ENCODE data around the gene SCPEP1. TPM values are rescaled to one million over a fixed set of nuclear protein-coding genes. Genes with fewer than 3 reads are reported as not detected.

SCPEP1 gene
- total and polyA plus RNA-seq, 2 experiments from 2014 or later, result 36.0 to 42.0 TPM

- Histone ChIP-seq H3F3A (ENCODE audit: insufficient read depth) (no peaks in the 10 kb centered on the region), H3K4me2 (ENCODE audit: unreplicated experiment) (no peak overlapping the region), H3K79me2 (ENCODE audit: insufficient read depth) (no peaks in the 10 kb centered on the region), H3K9me2 (ENCODE audit: insufficient read depth) (no peaks in the 10 kb centered on the region), H3K36me3 (ENCODE audit: low read depth) (no peaks in the 10 kb centered on the region), H3K4me1 (ENCODE audit: insufficient read depth) (no peaks in the 10 kb centered on the region), H3K9me3 (ENCODE audit: low read depth) (no peaks in the 10 kb centered on the region), H2AFZ (no peak overlapping the region), H3K4me3 (no peak overlapping the region), H3K27me3 (replicated peaks; ENCODE audit: insufficient read depth) (0 out of 2 replicates have a peak, but pooled peaks cover 9% of the 10 kb centered on the region), H3K9ac (no peak overlapping the region), H4K20me1 (ENCODE audit: insufficient read depth) (no peaks in the 10 kb centered on the region), H3K27ac (no peak overlapping the region)
- WGBS, 2 experiments (ENCODE audit: low coverage in 1 of 2, low lambda C conversion rate in 2 of 2, missing lambda C conversion rate in 2 of 2), result 42 to 47% methylated on average over 3 of the region's 3 CpGs
- in situ Hi-C loops (cut with MboI), result no loop called here
- no peak for TF ChIP-seq EZH2phosphoT487 (IDR thresholded peaks at IDR 0.05; ENCODE audit: insufficient read depth, low read depth)
- TF ChIP-seq EZH2 (IDR thresholded peaks at IDR 0.05; ENCODE audit: insufficient read depth, poor library complexity, severe bottlenecking), result no peak
- DNase-seq, result no peak
Observed at GRCh38 chr17:57016764-57017116, 38.8 kb downstream of the SCPEP1 start.

- Histone ChIP-seq H3K4me2 (ENCODE audit: unreplicated experiment) (no peak overlapping the region), H3K9ac (no peak overlapping the region), H3K9me2 (ENCODE audit: insufficient read depth) (no peaks in the 10 kb centered on the region), H2AFZ (no peak overlapping the region), H3K27me3 (replicated peaks; ENCODE audit: insufficient read depth) (0 out of 2 replicates have a peak, but pooled peaks cover 9% of the 10 kb centered on the region), H3F3A (ENCODE audit: insufficient read depth) (no peaks in the 10 kb centered on the region), H4K20me1 (ENCODE audit: insufficient read depth) (no peaks in the 10 kb centered on the region), H3K36me3 (ENCODE audit: low read depth) (no peaks in the 10 kb centered on the region), H3K9me3 (ENCODE audit: low read depth) (no peaks in the 10 kb centered on the region), H3K27ac (no peak overlapping the region), H3K4me1 (ENCODE audit: insufficient read depth) (no peaks in the 10 kb centered on the region), H3K4me3 (no peak overlapping the region), H3K79me2 (ENCODE audit: insufficient read depth) (no peaks in the 10 kb centered on the region)
- in situ Hi-C loops (cut with MboI), result no loop called here
- TF ChIP-seq EZH2phosphoT487 (IDR thresholded peaks at IDR 0.05; ENCODE audit: insufficient read depth, low read depth) (no peak), EZH2 (IDR thresholded peaks at IDR 0.05; ENCODE audit: insufficient read depth, poor library complexity, severe bottlenecking) (no peak)
- DNase-seq, result no peak
- WGBS, 2 experiments (ENCODE audit: low coverage in 1 of 2, low lambda C conversion rate in 2 of 2, missing lambda C conversion rate in 2 of 2), result 46 to 51% methylated on average over 4 of the region's 4 CpGs
Observed at GRCh38 chr17:57017625-57018024, 39.7 kb downstream of the SCPEP1 start.

GRCh38 chr17:57020208-57020607, 42.3 kb downstream of the SCPEP1 start:
- Histone ChIP-seq H3K36me3 (ENCODE audit: low read depth) (no peaks in the 10 kb centered on the region), H3K27ac (no peak overlapping the region), H3K4me2 (ENCODE audit: unreplicated experiment) (no peak overlapping the region), H3K4me1 (ENCODE audit: insufficient read depth) (no peaks in the 10 kb centered on the region), H3K9ac (no peak overlapping the region), H3F3A (ENCODE audit: insufficient read depth) (no peaks in the 10 kb centered on the region), H4K20me1 (ENCODE audit: insufficient read depth) (no peaks in the 10 kb centered on the region), H3K4me3 (no peak overlapping the region), H3K27me3 (replicated peaks; ENCODE audit: insufficient read depth) (0 out of 2 replicates have a peak, but pooled peaks cover 9% of the 10 kb centered on the region), H2AFZ (no peak overlapping the region), H3K9me2 (ENCODE audit: insufficient read depth) (no peaks in the 10 kb centered on the region), H3K79me2 (ENCODE audit: insufficient read depth) (no peaks in the 10 kb centered on the region), H3K9me3 (ENCODE audit: low read depth) (no peaks in the 10 kb centered on the region)
- WGBS, 2 experiments (ENCODE audit: low coverage in 1 of 2, low lambda C conversion rate in 2 of 2, missing lambda C conversion rate in 2 of 2), result 5 to 9% methylated on average over 3 of the region's 3 CpGs
- TF ChIP-seq EZH2 (IDR thresholded peaks at IDR 0.05; ENCODE audit: insufficient read depth, poor library complexity, severe bottlenecking), result no peak
- TF ChIP-seq EZH2phosphoT487 (IDR thresholded peaks at IDR 0.05; ENCODE audit: insufficient read depth, low read depth), result no peak
- no peak for DNase-seq
- in situ Hi-C loops (cut with MboI), result no loop called here

- TF ChIP-seq EZH2phosphoT487 (IDR thresholded peaks at IDR 0.05; ENCODE audit: insufficient read depth, low read depth) (no peak), EZH2 (IDR thresholded peaks at IDR 0.05; ENCODE audit: insufficient read depth, poor library complexity, severe bottlenecking) (no peak)
- no peaks in the 10 kb centered on the region for H4K20me1 ChIP-seq (ENCODE audit: insufficient read depth)
- H3K36me3 ChIP-seq (ENCODE audit: low read depth), result no peaks in the 10 kb centered on the region
- DNase-seq, result no peak
- H2AFZ ChIP-seq, result no peak overlapping the region
- no peak overlapping the region for H3K4me3 ChIP-seq
- H3K4me1 ChIP-seq (ENCODE audit: insufficient read depth), result no peaks in the 10 kb centered on the region
- no peaks in the 10 kb centered on the region for H3K79me2 ChIP-seq (ENCODE audit: insufficient read depth)
- WGBS, 2 experiments (ENCODE audit: low coverage in 1 of 2, low lambda C conversion rate in 2 of 2, missing lambda C conversion rate in 2 of 2), result 45 to 59% methylated on average over 4 of the region's 4 CpGs
- no peaks in the 10 kb centered on the region for H3F3A ChIP-seq (ENCODE audit: insufficient read depth)
- in situ Hi-C loops (cut with MboI), result no loop called here
- H3K27ac ChIP-seq, result no peak overlapping the region
- 0 out of 2 replicates have a peak, but pooled peaks cover 9% of the 10 kb centered on the region for H3K27me3 ChIP-seq (replicated peaks; ENCODE audit: insufficient read depth)
- H3K4me2 ChIP-seq (ENCODE audit: unreplicated experiment), result no peak overlapping the region
- no peaks in the 10 kb centered on the region for H3K9me2 ChIP-seq (ENCODE audit: insufficient read depth)
- H3K9ac ChIP-seq, result no peak overlapping the region
- H3K9me3 ChIP-seq (ENCODE audit: low read depth), result no peaks in the 10 kb centered on the region
Observed at GRCh38 chr17:57021226-57021940, 43.5 kb downstream of the SCPEP1 start.

Measured in GM23248 (cell line).